Neuronal stem cell (in vitro differentiated cells): ENCODE measurements around the gene PCGF3.

Experiments
- DNase-seq: peaks from one replicate; pipeline ENCODE4 v3.0.0-alpha.2; 2013; ENCODE audit warnings: low spot score
- H2AFZ ChIP-seq: one replicate; pipeline ENCODE4 v1.6.1; 2013; ENCODE audit warnings: mild to moderate bottlenecking, low read length, inconsistent platforms
- H2AK5ac ChIP-seq: 2 replicates; pipeline ENCODE4 v1.6.1; 2013; ENCODE audit warnings: low read depth, mild to moderate bottlenecking, inconsistent platforms, low read length, moderate library complexity, mixed read lengths
- H2BK120ac ChIP-seq: 2 replicates; pipeline ENCODE4 v1.6.1; 2013; ENCODE audit warnings: low read depth, mild to moderate bottlenecking, inconsistent platforms, low read length, moderate library complexity, mixed read lengths
- H2BK12ac ChIP-seq: one replicate; pipeline ENCODE4 v1.6.1; 2013; ENCODE audit warnings: low read length, inconsistent platforms
- H2BK15ac ChIP-seq: 2 replicates; pipeline ENCODE4 v1.6.1; 2013; ENCODE audit warnings: mild to moderate bottlenecking, low read length, inconsistent platforms, mixed read lengths
- H2BK5ac ChIP-seq: one replicate; pipeline ENCODE4 v1.6.1; 2013; ENCODE audit warnings: inconsistent platforms, mild to moderate bottlenecking, low read length, moderate library complexity
- H3K14ac ChIP-seq: one replicate; pipeline ENCODE4 v1.6.1; 2013; ENCODE audit warnings: low read length, inconsistent platforms
- H3K18ac ChIP-seq: 2 replicates; pipeline ENCODE4 v1.6.1; 2013; ENCODE audit warnings: low read length, inconsistent platforms
- H3K23ac ChIP-seq: 2 replicates; pipeline ENCODE4 v1.6.1; 2013; ENCODE audit warnings: low read depth, mild to moderate bottlenecking, mixed read lengths, low read length, inconsistent platforms; ENCODE audit not compliant: poor library complexity
- H3K27ac ChIP-seq: replicated peaks from 3 replicates; pipeline ENCODE4 v1.5.1; 2013; ENCODE audit warnings: low read length, inconsistent platforms
- H3K27me3 ChIP-seq, 3 experiments: 2 replicates each; pipeline ENCODE4 v1.6.1; 2013; ENCODE audit warnings: low read length in 3 of 3, mild to moderate bottlenecking in 2 of 3, inconsistent platforms in 1 of 3, low read depth in 1 of 3, mixed read lengths in 1 of 3, moderate library complexity in 1 of 3; ENCODE audit not compliant: control insufficient read depth in 3 of 3, insufficient read depth in 3 of 3
- H3K36me3 ChIP-seq, 2 donors: replicated peaks in 1 of 2; 2 replicates each; pipeline ENCODE4 v1.6.1; 2013; ENCODE audit warnings: low read length in 2 of 2; ENCODE audit not compliant: control insufficient read depth in 2 of 2, insufficient read depth in 2 of 2
- H3K4ac ChIP-seq: 2 replicates; pipeline ENCODE4 v1.6.1; 2013; ENCODE audit warnings: inconsistent platforms, mild to moderate bottlenecking, low read length, moderate library complexity
- H3K4me1 ChIP-seq, 2 donors: 1 replicate in 1 of 2; 2 replicates in 1 of 2; pipeline ENCODE4 v1.6.1; 2013; ENCODE audit warnings: low read length in 2 of 2, low read depth in 1 of 2; ENCODE audit not compliant: control insufficient read depth in 2 of 2, insufficient read depth in 1 of 2
- H3K4me2 ChIP-seq: one replicate; pipeline ENCODE4 v1.6.1; 2013; ENCODE audit warnings: mild to moderate bottlenecking, low read length, inconsistent platforms; ENCODE audit not compliant: insufficient read depth, poor library complexity, severe bottlenecking
- H3K4me3 ChIP-seq, 2 donors: 2 replicates each; pipeline ENCODE4 v1.5.1; 2013; ENCODE audit warnings: low read length in 2 of 2, mild to moderate bottlenecking in 2 of 2, inconsistent platforms in 1 of 2, moderate library complexity in 1 of 2
- H3K79me1 ChIP-seq: one replicate; pipeline ENCODE4 v1.6.1; 2013; ENCODE audit warnings: low read depth, mild to moderate bottlenecking, inconsistent platforms, low read length, moderate library complexity
- H3K9ac ChIP-seq: one replicate; pipeline ENCODE4 v1.6.1; 2013; ENCODE audit warnings: mild to moderate bottlenecking, low read depth, low read length, inconsistent platforms; ENCODE audit not compliant: poor library complexity
- H3K9me3 ChIP-seq, 2 donors: replicated peaks in 1 of 2; 2 replicates each; pipeline versions ENCODE3 to v1.6.1; 2013; ENCODE audit warnings: low read length in 2 of 2, mild to moderate bottlenecking in 2 of 2, inconsistent platforms in 1 of 2, low read depth in 1 of 2, mixed read lengths in 1 of 2, moderate library complexity in 1 of 2; ENCODE audit not compliant: control insufficient read depth in 2 of 2, insufficient read depth in 1 of 2
- H4K8ac ChIP-seq: one replicate; pipeline ENCODE4 v1.6.1; 2013; ENCODE audit warnings: low read depth, mild to moderate bottlenecking, inconsistent platforms, low read length, moderate library complexity
- H4K91ac ChIP-seq: one replicate; pipeline ENCODE4 v1.6.1; 2013; ENCODE audit warnings: low read length, low read depth, mild to moderate bottlenecking, inconsistent platforms; ENCODE audit not compliant: poor library complexity
- WGBS, 2 donors: extraction: QIAGEN DNeasy Blood & Tissue Kit; methylation state at CpG; one replicate each; pipeline ENCODE4 v1.1.7; 2013; ENCODE audit warnings: missing lambda C conversion rate in 2 of 2, mixed read lengths in 1 of 2; ENCODE audit not compliant: insufficient read length in 2 of 2, insufficient replicate concordance in 1 of 2; ENCODE audit errors: extremely low coverage in 2 of 2; 5-methylcytosine and 5-hydroxymethylcytosine counted together

The PCGF3 gene

DNA sequence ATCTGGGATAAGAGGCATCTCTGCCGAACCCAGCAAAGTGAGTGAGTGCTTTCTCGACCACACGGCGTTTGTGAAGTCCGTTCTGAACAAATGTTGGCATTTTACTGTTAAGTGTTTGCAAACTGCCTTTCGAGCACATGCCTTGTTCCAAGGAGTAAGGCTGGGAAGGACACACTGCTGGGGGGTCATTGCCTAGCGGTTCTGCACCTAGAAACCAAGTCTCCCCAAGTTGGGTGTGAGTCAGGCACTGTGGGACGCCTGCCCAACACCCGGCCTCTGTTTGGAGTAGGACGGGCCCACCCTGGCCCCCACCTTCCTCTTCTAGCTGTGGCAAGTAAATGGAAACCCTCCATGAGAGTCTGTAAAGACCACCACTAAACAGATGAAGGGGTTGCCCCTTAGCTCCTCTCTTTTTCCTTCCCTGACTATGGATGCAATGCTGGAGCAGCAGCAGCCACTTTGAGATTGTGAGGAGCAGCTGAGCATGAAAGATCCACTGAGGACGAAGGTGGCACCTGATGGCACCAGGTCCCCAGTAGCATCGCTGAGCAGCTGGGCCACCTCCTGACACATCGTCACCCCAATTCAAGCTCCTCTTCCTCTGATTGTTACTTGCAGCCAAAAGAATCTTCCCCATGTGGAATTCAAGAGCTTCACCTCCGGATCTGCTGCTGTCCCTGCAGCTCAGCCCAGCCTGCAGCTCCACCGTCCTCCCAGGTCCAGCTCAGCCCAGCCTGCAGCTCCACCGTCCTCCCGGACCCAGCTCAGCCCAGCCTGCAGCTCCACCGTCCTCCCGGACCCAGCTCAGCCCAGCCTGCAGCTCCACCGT, 114.0 kb downstream of the PCGF3 start:
- no peak for DNase-seq
- Histone ChIP-seq H3K79me1 (peaks cover 2% of the 10 kb centered on the region), H3K9ac (no peak overlapping the region), H3K4me2 (no peak overlapping the region), H3K27me3 (peaks cover 3 to 42% (median 34%) of the 10 kb centered on the region in 3 experiments), H3K4me1 (peaks cover 0 to 6% of the 10 kb centered on the region in 2 donors), H2BK5ac (no peak overlapping the region), H3K27ac (no peak overlapping the region), H2BK15ac (no peak overlapping the region), H3K4ac (no peak overlapping the region), H3K14ac (no peak overlapping the region), H4K8ac (no peak overlapping the region), H3K9me3 (peaks cover 0 to 1% of the 10 kb centered on the region in 2 donors), H3K18ac (no peak overlapping the region), H3K23ac (no peak overlapping the region), H2BK12ac (no peak overlapping the region), H2AFZ (no peak overlapping the region), H2AK5ac (peak overlapping the region; percentile 20), H3K4me3 (no peak overlapping the region), H4K91ac (no peak overlapping the region), H2BK120ac (no peak overlapping the region), H3K36me3 (no peaks in the 10 kb centered on the region)
- WGBS, 2 donors: no CpG with 5 or more reads among the region's 20 CpGs
